Stimulated activated CD4-positive, alpha-beta T cell treated with anti-CD3 and anti-CD28 coated beads, Interleukin-4, amount 100 ng/mL, for 24 hours (primary cell): Measurements from ENCODE around the gene RPL27.

ENCODE experiments used
- DNase-seq: peaks from one replicate; pipeline ENCODE4 v3.0.0-alpha.2; 2020

RPL27 gene

DNA sequence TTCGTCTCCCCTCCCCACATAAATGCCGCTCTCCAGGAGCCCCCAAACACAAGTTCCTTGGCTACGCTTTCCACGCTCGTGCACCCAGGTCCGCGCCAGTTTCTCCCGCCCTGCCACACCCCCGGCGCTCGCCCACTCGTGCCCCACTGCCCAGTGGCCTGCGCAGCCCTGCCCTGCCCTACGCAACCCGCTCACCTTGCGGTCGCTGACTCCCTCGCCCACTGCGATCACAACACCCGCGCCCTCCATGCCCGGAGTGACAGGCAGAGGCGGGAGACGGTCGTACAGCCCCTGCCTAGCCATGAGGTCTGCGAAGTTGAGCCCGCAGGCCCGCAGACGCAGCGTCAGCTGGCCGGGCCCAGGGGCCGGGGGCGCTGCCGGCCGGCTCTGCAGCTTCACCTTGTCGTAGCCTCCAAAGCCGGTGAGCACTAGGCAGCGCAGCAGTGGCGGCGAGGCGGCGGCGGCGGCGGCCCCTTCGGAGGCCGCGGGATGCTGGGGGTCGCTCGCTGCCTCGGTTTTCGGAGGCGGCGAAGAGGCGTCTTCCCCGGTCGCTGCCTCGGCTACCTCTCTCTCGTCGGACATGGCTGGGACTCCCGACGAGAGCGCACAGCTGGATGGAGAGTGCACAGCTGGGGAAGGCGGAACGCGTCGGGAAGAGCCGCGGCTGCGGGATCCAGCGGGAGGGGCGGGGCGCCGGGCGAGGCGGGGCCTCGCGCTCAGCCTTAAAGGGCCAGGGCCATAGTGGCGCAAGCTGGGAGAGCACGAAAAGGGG, 23.7 kb downstream of the RPL27 start, which contains the start of gene VAT1:
Gene VAT1 (minus strand): TSS at position 645 of the 772 bp plus-strand sequence. CDS start 63 bp downstream, at position 582.
- DNase-seq = peak; percentile 69

DNA sequence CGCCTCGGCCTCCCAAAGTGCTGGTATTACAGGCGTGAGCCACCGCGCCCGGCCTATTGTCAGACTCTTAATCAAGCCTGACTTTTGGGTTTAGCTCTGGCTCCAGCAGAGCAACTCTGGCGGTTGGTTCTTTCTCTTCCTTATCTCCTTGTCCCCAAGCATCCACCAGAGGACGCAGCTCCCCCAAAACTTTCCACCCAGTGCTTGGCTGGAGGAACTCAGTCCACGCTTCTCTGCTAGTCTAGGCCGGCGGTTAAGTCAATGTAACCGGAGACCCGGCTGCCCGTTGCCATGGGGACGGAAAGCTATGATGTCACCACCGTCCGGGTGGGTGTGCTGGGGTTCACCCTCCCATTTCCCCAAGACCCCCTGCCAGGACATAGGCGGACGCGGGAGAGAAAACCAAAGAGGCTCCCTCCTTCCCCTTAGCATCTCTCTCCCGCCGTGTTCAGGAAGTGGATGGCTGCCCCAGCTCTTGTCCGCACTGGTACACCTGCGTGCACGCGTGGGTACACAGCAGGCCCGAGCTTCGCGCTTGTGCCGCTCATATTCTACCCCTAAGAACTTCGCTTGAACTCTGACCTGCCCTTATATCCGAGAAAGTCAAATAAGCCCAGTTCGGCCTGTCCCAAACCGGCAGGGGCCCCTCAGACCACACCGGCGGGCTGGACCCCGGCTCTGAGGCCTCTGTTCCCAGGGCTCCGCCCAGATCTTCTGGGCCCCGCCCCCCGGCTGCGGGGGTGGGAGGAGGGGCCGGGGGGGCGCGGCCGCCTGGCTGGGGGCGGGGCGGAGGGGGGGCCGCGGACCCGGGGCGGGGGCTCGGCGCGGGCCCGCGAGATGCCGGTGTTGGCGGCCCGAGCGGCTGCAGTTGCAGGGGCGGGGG, 26.4 kb downstream of the RPL27 start, which contains the start of gene RND2:
Gene RND2 (plus strand): TSS at position 825 of the 883 bp plus-strand sequence. CDS start 117 bp downstream, outside the sequence.
- peak; percentile 79 for DNase-seq

DNA sequence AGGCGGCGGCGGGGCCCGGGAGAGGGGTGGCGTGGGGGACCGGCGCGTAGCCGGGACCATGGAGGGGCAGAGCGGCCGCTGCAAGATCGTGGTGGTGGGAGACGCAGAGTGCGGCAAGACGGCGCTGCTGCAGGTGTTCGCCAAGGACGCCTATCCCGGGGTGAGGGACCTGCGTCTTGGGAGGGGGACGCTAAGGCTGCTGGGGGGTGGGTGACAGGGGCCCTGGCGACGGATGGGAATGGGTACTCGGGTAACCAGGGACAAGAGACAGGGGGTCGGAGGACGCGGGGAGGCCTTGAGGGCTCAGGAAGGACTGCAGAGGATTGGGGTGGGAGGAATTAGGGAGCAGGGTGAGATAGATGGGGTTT, 27.1 kb downstream of the RPL27 start:
- DNase-seq = no peak

DNA sequence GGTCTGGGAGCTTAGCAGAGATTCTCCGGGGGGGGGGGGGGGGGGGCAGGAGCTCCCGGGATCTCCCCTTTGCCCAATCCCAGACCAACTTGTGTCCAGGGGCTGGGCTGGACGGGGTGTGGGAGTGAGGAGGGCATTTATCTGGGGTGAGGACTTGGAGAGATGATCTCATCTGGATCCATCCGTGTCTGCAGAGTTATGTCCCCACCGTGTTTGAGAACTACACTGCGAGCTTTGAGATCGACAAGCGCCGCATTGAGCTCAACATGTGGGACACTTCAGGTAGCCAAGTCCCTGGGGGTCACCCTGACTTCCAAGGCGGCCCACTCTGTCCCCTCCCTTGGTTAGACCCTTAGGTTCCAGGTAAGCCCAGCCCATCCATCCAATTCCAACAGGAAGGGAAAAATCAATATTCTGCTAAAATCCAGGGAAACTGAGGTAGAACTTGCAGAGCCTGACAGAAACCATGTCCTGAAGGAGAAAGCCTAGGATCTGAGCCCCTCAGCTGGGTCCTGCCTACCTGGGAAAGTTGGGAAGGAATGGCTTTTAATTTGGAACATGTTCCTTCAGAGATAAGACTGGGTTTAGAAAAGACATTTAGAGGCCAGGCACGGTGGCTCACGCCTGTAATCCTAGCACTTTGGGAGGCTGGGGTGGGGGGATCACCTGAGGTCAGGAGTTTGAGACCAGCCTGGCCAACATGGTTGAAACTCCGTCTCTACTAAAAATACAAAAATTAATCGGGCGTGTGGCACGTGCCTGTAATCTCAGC, 27.7 kb downstream of the RPL27 start:
- DNase-seq = no peak

DNA sequence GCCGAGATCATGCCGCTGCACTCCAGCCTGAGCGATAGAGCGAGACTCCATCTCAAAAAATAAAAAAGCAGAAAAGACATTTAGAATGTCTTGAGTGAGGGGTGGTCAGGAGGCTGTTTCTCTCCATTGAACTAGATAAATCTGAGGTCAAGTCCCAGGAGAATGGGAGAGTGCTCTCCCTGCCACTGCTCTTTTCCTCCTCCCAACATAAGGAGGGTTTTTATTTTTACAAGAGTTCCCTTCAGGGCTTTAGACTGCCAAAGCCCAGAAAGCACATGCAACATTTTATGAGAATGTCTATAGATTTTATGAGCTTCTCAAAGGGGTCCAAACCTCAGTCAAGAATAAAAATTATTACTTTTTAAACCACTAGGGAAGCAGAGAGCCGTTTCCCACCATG, 28.4 kb downstream of the RPL27 start:
- DNase-seq = no peak

DNA sequence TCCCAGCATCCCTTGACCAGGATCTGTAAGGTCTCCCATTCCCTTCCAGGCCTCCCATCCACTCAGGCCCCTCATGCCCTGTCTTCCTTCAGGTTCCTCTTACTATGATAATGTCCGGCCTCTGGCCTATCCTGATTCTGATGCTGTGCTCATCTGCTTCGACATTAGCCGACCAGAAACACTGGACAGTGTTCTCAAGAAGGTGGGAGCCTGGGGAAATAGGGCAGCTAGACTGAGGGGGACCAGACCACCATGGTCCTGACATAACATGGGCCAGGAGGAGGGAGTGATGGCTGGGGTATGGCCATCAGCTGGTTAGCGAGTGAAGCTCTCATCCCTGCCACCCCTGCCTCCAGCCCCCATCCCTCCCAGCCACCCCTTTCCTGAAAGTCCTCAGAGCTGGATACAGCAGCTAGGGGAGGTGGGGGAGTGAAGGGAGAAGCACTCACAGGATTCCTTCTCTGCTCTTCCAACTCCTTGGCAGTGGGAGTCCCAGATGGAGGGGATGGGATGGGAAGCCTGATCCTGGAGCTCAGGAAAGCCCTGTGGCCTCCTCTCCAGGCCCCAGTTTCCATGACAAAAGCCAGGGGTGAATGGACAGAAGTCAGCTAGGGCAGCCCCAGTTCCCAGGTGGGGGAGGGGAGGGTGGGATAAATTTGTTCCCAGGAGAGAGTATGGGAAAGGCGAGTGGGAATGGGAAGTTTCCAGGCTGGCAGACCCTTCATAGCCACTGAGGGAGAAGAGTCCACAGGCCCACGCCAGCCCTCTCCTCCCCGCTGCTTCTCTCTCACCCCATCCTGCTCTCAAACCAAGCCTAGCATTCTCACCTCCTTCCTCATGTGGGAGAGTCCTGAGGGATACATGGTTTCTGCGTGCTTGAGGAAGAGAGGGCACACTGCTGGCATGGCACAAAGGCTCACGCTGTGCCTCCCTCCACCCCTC, 29.1 kb downstream of the RPL27 start:
- no peak for DNase-seq

DNA sequence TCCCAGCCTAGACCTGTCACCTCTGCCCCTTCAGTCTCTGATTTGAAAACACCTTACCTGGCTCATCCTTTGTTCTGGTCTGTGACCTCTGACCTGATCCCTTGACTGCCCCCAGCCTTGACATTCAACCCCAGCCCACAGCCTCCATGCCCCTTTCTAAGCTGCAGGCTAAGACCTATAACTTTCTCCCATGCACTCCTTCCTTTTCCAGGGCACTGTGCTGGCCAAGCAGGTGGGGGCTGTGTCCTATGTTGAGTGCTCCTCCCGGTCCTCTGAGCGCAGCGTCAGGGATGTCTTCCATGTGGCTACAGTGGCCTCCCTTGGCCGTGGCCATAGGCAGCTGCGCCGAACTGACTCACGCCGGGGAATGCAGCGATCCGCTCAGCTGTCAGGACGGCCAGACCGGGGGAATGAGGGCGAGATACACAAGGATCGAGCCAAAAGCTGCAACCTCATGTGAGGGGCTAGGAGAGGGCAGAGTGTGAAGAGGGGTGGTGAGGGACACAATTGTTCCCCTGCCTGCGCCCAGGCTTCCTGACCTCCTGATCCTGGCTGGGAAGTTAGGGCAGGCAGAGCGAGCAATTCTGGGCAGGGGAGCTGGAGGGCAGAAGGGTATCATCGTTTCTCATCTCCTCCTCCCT, 30.1 kb downstream of the RPL27 start:
- no peak for DNase-seq

DNA sequence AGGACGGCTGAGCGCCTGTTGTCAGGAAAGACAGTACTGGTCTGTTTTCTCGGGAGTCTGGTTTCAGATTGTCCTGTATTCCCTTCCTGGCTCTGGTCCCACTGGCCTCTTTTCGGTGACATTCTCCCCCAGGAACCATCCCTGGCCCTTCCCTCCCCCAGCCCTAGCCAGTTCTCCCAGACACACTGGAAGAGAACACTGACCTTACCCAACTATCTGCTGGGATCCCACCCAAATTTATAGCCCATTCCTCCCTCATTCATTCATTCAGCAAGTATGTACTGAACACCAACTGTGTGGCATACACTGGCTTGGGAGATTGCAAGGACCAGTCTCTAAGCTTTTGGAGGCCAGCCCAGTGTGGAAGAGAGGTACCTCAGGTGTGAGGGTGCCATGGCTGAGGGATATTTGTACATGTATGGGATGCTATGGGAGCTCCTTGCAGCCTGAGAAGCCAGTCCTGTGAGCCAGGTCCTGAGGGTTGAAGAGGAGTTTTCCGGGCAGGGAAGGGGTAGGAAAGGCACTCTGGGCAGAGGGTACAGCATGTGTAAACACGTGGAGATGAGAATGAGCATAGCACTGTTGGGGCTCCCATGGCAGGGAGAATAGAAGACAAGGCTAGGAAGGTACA, 32.0 kb downstream of the RPL27 start:
- no peak for DNase-seq

DNA sequence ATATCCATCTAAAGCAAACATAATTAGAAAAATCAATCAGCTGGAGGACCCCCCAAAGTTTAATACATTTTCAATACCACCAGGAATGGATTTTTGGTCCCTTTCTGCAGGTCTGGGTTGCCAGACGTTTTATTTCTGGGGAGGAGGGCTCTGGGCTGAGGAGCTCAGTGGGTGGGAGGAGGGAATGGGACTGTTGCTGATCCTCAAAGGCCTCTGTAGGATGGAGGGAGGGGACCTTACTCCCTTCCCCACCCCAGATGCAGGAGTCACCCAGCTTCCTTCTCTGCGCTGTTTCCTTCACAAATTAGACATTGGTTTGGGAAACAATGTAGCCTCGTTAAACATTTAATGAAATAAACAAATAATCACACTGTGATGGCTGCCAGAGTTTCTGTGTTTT, 33.4 kb downstream of the RPL27 start:
- no peak for DNase-seq

DNA sequence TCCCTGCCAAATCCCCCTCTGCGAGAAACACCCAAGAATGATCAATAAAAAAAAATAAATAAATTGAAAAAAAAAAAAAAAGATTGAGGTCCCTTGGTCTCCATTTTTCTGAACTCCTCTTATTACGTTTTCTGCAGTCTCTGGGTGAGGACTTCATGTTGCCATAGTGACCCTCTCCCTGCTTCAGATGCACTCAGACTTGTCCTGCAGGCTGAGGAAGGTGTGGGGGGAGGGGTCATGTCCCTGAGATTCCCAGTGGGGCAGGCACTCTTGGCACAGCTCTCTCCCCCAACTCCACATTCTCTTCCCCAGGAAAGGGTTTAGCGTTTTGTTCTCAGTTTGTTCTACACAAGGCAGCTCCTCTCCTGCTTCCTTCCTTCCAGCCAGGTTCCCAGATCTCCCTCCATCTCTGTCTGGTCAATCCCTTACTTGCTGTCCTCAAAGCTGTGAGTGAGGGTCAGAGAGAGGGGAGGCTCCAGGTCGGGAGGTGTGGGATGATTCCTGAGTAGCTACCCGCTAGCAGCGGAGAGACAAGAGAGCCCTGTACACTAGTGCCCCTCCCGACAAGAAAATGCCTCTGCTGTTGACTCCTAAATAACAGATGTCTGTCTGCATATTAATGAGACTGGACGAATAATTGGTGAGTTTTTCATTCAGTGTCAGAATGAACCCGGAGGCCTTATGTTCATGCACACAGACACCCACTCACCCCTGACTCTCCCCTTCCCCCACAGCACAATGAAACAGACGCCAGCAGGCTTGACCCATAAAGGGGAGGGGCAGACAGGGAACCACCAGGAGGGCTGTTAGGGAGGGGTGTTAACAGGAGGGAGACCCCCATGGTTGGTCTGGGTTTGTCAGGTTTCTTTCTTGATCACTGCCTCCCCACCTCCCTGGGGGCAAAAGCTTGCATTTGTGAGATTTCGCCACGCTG, 36.0 kb downstream of the RPL27 start:
- DNase-seq = no peak

DNA sequence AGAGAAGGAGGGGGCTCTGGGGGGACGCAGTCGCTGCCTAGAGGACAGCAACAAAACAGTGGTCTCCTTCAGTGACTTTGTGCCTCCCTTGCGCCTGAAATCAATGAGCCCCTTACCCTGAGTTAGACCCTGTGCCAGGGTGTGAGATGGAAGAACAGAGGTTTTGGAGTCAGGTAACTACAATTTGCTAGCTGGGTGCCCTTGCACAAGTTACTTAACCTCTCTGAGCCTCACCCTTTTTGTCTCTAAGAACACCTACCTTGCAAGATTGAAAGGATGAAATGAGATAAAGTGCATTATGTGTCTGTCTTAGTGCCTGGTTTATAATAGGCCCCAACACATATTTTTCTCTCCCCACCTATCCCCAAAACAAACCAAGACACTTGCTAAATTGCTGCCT, 36.7 kb downstream of the RPL27 start:
- DNase-seq = no peak

DNA sequence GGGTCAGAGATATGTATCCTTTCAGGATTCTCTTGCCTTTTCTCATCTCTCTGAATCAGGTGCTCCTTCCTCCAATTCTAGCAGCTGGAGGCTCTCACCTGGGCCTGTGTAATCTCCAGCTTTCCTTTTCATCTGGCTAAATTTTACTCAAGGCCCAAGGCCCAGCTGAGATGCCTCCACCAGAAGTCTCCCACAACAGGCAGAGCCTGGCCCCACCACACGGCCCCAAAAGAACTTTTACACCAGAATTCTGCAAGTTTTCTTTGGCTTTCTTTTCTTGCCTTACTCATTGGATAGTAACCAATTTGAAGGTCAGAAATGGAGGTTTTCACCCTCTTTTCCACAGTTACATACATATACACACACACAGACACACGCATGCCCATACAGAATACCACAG, 41.4 kb downstream of the RPL27 start:
- DNase-seq = no peak

DNA sequence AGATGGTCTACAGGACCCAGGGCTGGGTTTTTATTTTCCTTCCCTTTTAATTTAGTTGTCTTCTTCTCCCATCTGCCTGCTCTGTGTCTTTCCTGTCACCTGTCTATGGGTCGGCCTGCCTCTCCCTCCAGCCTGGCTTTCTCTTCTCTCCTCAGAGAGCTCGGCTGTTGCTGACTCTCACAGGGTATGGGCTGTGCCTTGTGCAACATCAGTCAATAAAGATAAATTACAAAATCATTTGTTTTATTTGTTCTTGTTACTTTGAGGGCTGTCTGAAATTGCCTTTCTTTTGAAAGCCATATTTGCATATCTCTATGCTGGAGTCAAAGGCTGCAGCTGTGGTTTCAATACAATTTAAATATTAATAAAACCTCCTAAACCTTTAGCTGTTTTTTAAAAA, 42.4 kb downstream of the RPL27 start:
- DNase-seq = no peak

DNA sequence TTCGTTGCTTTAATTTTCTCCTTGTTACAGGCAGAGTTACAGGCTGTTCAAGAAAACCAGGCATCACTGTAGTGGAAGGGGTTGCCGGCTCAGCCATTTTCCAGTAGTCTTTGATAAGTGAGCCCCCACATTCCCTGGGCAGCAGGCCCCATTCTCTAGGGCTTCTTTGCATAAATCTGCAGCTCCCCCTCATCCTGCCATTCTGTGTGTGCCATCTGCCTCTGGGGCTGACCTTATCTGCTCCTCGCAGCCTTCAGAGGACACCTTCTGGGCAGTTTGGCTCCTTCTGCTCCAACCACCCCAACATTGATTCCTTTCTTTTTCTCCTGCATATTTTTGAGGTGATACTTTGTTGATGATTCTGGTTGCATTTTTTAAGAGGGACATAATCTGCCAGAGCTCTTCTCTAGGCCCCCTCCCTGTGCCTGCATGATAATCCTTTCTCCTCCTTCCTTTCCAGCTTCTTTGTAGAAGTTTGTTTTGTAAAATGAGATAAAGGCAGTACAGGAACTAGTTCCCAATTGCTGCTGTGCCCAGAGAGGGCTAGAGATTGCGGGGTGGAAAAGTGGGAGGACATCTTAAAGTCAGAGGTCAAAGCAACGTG, 43.9 kb downstream of the RPL27 start:
- DNase-seq = no peak

DNA sequence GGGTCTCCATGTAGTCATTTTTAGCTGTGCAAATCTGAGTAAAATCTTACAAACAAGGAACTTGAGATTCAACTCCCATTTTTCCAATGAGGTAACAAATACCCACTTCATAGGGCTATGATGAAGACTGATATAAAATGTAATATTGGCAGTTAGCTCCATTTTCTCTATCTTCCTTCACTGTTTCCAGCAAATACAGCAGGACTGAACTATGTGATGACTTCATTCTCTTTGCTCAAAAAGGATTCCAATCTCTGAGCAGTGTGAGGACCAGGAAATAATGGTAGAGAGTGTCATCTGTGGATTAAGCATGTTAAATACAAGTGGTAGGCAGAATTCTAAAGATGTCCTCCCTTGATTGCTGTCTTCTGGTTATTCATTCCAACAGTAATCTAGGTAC, 45.1 kb downstream of the RPL27 start:
- DNase-seq = no peak

DNA sequence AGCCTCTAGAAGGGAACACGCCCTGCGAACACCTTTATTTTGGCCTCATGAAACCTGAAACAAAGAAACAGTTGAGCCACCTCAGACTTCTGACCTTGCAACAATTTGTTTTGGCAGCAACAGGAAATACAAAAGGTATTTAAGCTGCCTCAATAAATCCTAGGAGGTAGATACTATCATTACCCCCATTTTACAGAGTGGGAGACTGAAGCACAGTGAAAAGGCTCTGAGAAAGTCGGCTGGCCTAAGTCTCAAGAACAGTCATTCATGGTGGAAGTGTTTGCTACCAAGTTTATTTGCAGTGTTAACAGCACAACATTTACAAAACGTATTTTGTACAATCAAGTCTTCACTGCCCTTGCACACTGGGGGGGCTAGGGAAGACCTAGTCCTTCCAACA, 45.8 kb downstream of the RPL27 start:
- DNase-seq = no peak

DNA sequence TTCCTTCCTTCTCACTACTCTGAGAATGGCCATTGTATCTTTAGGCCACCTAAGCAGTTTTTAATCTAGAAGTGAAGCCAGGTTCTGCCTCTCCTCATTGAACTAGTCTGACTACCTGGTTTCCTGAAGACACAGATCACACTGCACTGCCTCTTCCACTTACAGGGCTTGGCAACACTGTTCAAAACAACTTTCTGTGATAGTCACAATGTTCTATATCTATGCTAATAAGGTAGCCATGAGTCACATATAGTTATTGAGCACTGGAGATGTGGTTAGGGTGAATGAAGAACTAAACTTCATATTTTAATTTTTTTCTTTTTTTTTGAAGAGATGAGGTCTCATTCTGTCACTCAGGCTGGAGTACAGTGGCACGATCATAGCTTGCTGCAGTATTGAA, 53.8 kb downstream of the RPL27 start:
- no peak for DNase-seq
